Endothelial cell of umbilical vein (primary cell): ENCODE data around the gene SHFL. TPM values are rescaled to one million over a fixed set of nuclear protein-coding genes. Genes with fewer than 3 reads are reported as not detected.

Experiments used
- BruUV-seq: library from RNA; stranded (reverse); fragments of 400-500 nt; replicated peaks from 2 replicates; lab custom pipeline; 2021; lab: Mats Ljungman, UMichigan
- CTCF ChIA-PET: fragments of 300-600, 350-600 bp; sonication (Branson Sonifier 250); formaldehyde crosslinking; loops from one replicate; lab custom pipeline; 2021; ENCODE audit warnings: antibody characterized with exemption, inconsistent platforms; lab: Charles Lee
- POLR2A ChIA-PET: fragments of 300-600, 350-600 bp; sonication (Branson Sonifier 250); formaldehyde crosslinking; loops from one replicate; lab custom pipeline; 2021; ENCODE audit warnings: antibody characterized with exemption, inconsistent platforms; lab: Charles Lee
- DNase-seq: peaks from one replicate; pipeline ENCODE4 v3.0.0-alpha.2; 2011; ENCODE audit warnings: low read depth, low spot score
- FAIRE-seq: peaks from 2 replicates; lab custom pipeline; 2011; peaks lifted over from hg19 to GRCh38; lab: Jason Lieb, UNC
- H2AFZ ChIP-seq: 2 replicates; pipeline ENCODE4 v1.6.0; 2012; ENCODE audit warnings: low read depth, low read length, control low read depth, inconsistent platforms
- H3K27ac ChIP-seq: 2 replicates; pipeline ENCODE4 v1.5.1; 2011; ENCODE audit warnings: low read depth, mild to moderate bottlenecking, control low read depth, low read length, moderate library complexity; ENCODE audit not compliant: insufficient read depth
- H3K27me3 ChIP-seq, 2 experiments: 2 replicates each; pipeline versions ENCODE4 v1.6.0 to v1.6.1; 2011; ENCODE audit warnings: low read length in 2 of 2, mixed read lengths in 1 of 2; ENCODE audit not compliant: control insufficient read depth in 2 of 2, insufficient read depth in 2 of 2
- H3K36me3 ChIP-seq, 2 experiments: 2 replicates in 1 of 2; 3 replicates in 1 of 2; pipeline ENCODE4 v1.5.1; 2011; ENCODE audit warnings: low read length in 2 of 2, mild to moderate bottlenecking in 1 of 2, moderate library complexity in 1 of 2; ENCODE audit not compliant: control insufficient read depth in 2 of 2, insufficient read depth in 2 of 2; ENCODE audit errors: extremely low read depth in 1 of 2
- H3K4me1 ChIP-seq: 3 replicates; pipeline ENCODE4 v1.5.1; 2011; ENCODE audit warnings: mild to moderate bottlenecking, low read length; ENCODE audit not compliant: control insufficient read depth, insufficient read depth; ENCODE audit errors: extremely low read depth
- H3K4me2 ChIP-seq: 2 replicates; pipeline ENCODE4 v1.6.1; 2011; ENCODE audit warnings: low read length, control low read depth, mixed read lengths; ENCODE audit not compliant: insufficient read depth
- H3K4me3 ChIP-seq, 3 experiments: fragments of 200-600 bp in 1 of 3; sonication (generic), shearing (Covaris generic) in 1 of 3; replicated peaks in 1 of 3; 2 replicates each; pipeline ENCODE4 v1.5.1; 2011 to 2016; ENCODE audit warnings: control low read depth in 3 of 3, low read length in 3 of 3, mild to moderate bottlenecking in 2 of 3, inconsistent platforms in 1 of 3, low read depth in 1 of 3, moderate library complexity in 1 of 3; ENCODE audit not compliant: insufficient read depth in 1 of 3
- H3K79me2 ChIP-seq: 2 replicates; pipeline ENCODE4 v1.6.0; 2012; ENCODE audit warnings: low read length, inconsistent platforms; ENCODE audit not compliant: control insufficient read depth, insufficient read depth
- H3K9ac ChIP-seq: replicated peaks from 2 replicates; pipeline ENCODE3; 2011; ENCODE audit warnings: low read length, control low read depth; ENCODE audit not compliant: insufficient read depth; ENCODE audit errors: extremely low read depth
- H3K9me1 ChIP-seq: replicated peaks from 3 replicates; pipeline ENCODE4 v1.6.0; 2011; ENCODE audit warnings: mild to moderate bottlenecking, low read length; ENCODE audit not compliant: control insufficient read depth, insufficient read depth; ENCODE audit errors: extremely low read depth
- H3K9me3 ChIP-seq: replicated peaks from 2 replicates; pipeline ENCODE4 v1.5.1; 2012; ENCODE audit warnings: low read length, inconsistent platforms; ENCODE audit not compliant: control insufficient read depth, insufficient read depth
- H4K20me1 ChIP-seq: replicated peaks from 2 replicates; pipeline ENCODE3; 2011; ENCODE audit warnings: mild to moderate bottlenecking, low read length; ENCODE audit not compliant: control insufficient read depth, insufficient read depth; ENCODE audit errors: extremely low read depth
- EZH2 ChIP-seq: IDR thresholded peaks from 2 replicates; pipeline ENCODE4 v1.6.1; 2012; ENCODE audit warnings: borderline replicate concordance, low read depth, mild to moderate bottlenecking, moderate library complexity, low read length, inconsistent platforms; ENCODE audit not compliant: severe bottlenecking
- JUN ChIP-seq: IDR thresholded peaks from 2 replicates; pipeline ENCODE4 v1.6.1; 2011; ENCODE audit warnings: borderline replicate concordance, low read depth; ENCODE audit not compliant: insufficient read length, insufficient read depth
- MAX ChIP-seq: IDR thresholded peaks from 2 replicates; pipeline ENCODE4 v1.6.1; 2011; ENCODE audit not compliant: insufficient read depth, insufficient read length
- POLR2A ChIP-seq: IDR thresholded peaks from 2 replicates; pipeline ENCODE4 v1.6.1; 2012; ENCODE audit warnings: low read depth, mild to moderate bottlenecking, control low read depth, low read length
- POLR2AphosphoS5 ChIP-seq: IDR thresholded peaks from 2 replicates; pipeline ENCODE4 v1.6.1; 2012; ENCODE audit warnings: low read depth, mild to moderate bottlenecking, control low read depth, low read length, moderate library complexity; ENCODE audit not compliant: insufficient read depth
- dilution Hi-C: fragments of 300-500 bp; cut with MboI; formaldehyde crosslinking; loops from one replicate; pipeline ENCODE4 v1.15.0; 2019; ENCODE audit warnings: low sequenced_read_pairs; ENCODE audit not compliant: extremely low pct_ligation_motif_present
- intact Hi-C: fragments of 100-400 bp; cut with micrococcal nuclease; formaldehyde crosslinking; loops from one replicate; pipeline ENCODE4 v1.10.0; 2022
- polyA plus RNA-seq, 4 experiments: library from polyadenylated mRNA; depleted of rRNA in 3 of 4; stranded (reverse) in 3 of 4; unstranded in 1 of 4; fragments of >200 nt; gene quantifications; 2 replicates each; pipeline versions ENCODE4 v1.2.1 to v1.2.3, GENCODE V29; 2011 to 2012; ENCODE audit warnings: missing spikeins in 1 of 4
- total RNA-seq: library from RNA; stranded (reverse); gene quantifications from 2 replicates; pipeline ENCODE4 v1.2.3, GENCODE V29; 2021

The SHFL gene
- total and polyA plus RNA-seq, 2 donors (not counting 3 experiments of a cell fraction or from before 2014, with no cell fraction given), result 34.4 to 36.9 TPM

GRCh38 chr19:10104130-10104513 is 18.0 kb downstream of the SHFL start:
- no peak for FAIRE-seq
- Histone ChIP-seq H3K4me2 (no peak overlapping the region), H3K27ac (no peak overlapping the region), H3K9me3 (no peaks in the 10 kb centered on the region), H3K4me3 (no peak overlapping the region), H3K4me1 (peaks cover 9% of the 10 kb centered on the region), H4K20me1 (no peaks in the 10 kb centered on the region), H3K27me3 (peaks cover 0 to 3% of the 10 kb centered on the region in 2 experiments), H3K79me2 (peaks cover 24% of the 10 kb centered on the region), H3K36me3 (peaks cover 0 to 12% of the 10 kb centered on the region in 2 experiments), H3K9me1 (no peaks in the 10 kb centered on the region), H3K9ac (no peak overlapping the region), H2AFZ (no peak overlapping the region)
- no peak for DNase-seq
- dilution Hi-C loops, result no loop called here
- POLR2A ChIA-PET, result no interaction called here
- intact Hi-C loops, result loop anchor here (10.0 kb wide), 1 partner anchor 91 kb away; the partner anchor contains the start of gene DNMT1
- TF ChIP-seq JUN (no peak), POLR2A (no peak), MAX (no peak), EZH2 (no peak)
- no TSS peak for BruUV-seq
- CTCF ChIA-PET, result interaction anchor here (0.8 to 1.4 kb wide), 5 partner anchors 8 to 146 kb away, joined by 3 to 7 read pairs (median 3); partner anchors contain the start of gene EIF3G

GRCh38 chr19:10104665-10105508 is 18.8 kb downstream of the SHFL start:
- POLR2A ChIA-PET, result no interaction called here

More at GRCh38 chr19:10104665-10105508, 18.8 kb downstream of the SHFL start:
- FAIRE-seq (no peak), DNase-seq (no peak)
- H3K9me3 ChIP-seq, result no peaks in the 10 kb centered on the region
- H3K36me3 ChIP-seq, result peaks cover under 1 to 19% of the 10 kb centered on the region in 2 experiments
- intact Hi-C loops, result loop anchor here (10.0 kb wide), 1 partner anchor 90 kb away; the partner anchor contains the start of gene DNMT1
- dilution Hi-C loops, result no loop called here
- no peak overlapping the region for H3K4me3 ChIP-seq
- no peak for TF ChIP-seq POLR2AphosphoS5
- no peak overlapping the region for H3K9ac ChIP-seq
- no peak overlapping the region for H3K27ac ChIP-seq
- no peaks in the 10 kb centered on the region for H4K20me1 ChIP-seq
- peaks cover 9% of the 10 kb centered on the region for H3K4me1 ChIP-seq
- no peak overlapping the region for H3K4me2 ChIP-seq
- H3K27me3 ChIP-seq, result peaks cover 0 to 3% of the 10 kb centered on the region in 2 experiments
- H3K9me1 ChIP-seq, result no peaks in the 10 kb centered on the region
- H2AFZ ChIP-seq, result no peak overlapping the region
- BruUV-seq, result no TSS peak
- CTCF ChIA-PET, result interaction anchor here (0.8 to 2.1 kb wide), 6 partner anchors 9 to 145 kb away, joined by 3 to 13 read pairs (median 4); partner anchors contain the start of gene EIF3G
- peaks cover 28% of the 10 kb centered on the region for H3K79me2 ChIP-seq
